KOPT-K1 (cell line): ENCODE measurements around the gene IRF1.
"Not testable (repeated sequence)": the region's sequence is repeated elsewhere in the genome, so short reads cannot be mapped to it uniquely, and the experiment has no call there.

Experiments
- H3K27ac ChIP-seq: fragments of 200-600 bp; sonication (generic); 2 replicates; pipeline ENCODE4 v1.5.1; 2016; ENCODE audit warnings: antibody characterized with exemption, mild to moderate bottlenecking, low read depth, low read length; ENCODE audit not compliant: poor library complexity, severe bottlenecking
- H3K36me3 ChIP-seq: fragments of 200-600 bp; sonication (generic); 2 replicates; pipeline ENCODE4 v1.5.1; 2017; ENCODE audit warnings: antibody characterized with exemption, mild to moderate bottlenecking, low read length, moderate library complexity; ENCODE audit not compliant: insufficient read depth
- H3K9me3 ChIP-seq: fragments of 200-600 bp; sonication (generic); 2 replicates; pipeline ENCODE4 v1.5.1; 2017; ENCODE audit warnings: antibody characterized with exemption, low read length, mild to moderate bottlenecking; ENCODE audit not compliant: insufficient read depth, poor library complexity, severe bottlenecking

The IRF1 gene

GRCh38 chr5:132438917-132439316 lies 51.7 kb downstream of the IRF1 start:
- H3K36me3 ChIP-seq: peaks cover 47% of the 10 kb centered on the region
- no peaks in the 10 kb centered on the region for H3K9me3 ChIP-seq
- H3K27ac ChIP-seq: peak overlapping the region; percentile 90

GRCh38 chr5:132438267-132438645 lies 52.3 kb downstream of the IRF1 start:
- peaks cover 54% of the 10 kb centered on the region for H3K36me3 ChIP-seq
- H3K9me3 ChIP-seq: not testable (repeated sequence)
- peak overlapping the region; percentile 90 for H3K27ac ChIP-seq

GRCh38 chr5:132437604-132438266 lies 52.8 kb downstream of the IRF1 start:
- H3K27ac ChIP-seq: peak overlapping the region; percentile 90
- H3K9me3 ChIP-seq: no peaks in the 10 kb centered on the region
- H3K36me3 ChIP-seq: peaks cover 59% of the 10 kb centered on the region

- peak overlapping the region; percentile 90 for H3K27ac ChIP-seq
- no peaks in the 10 kb centered on the region for H3K9me3 ChIP-seq
- peaks cover 67% of the 10 kb centered on the region for H3K36me3 ChIP-seq
Measured at GRCh38 chr5:132436936-132437335, 53.6 kb downstream of the IRF1 start.

GRCh38 chr5:132435886-132436285 lies 54.7 kb downstream of the IRF1 start:
- peak overlapping the region; percentile 90 for H3K27ac ChIP-seq
- H3K36me3 ChIP-seq: peaks cover 71% of the 10 kb centered on the region
- H3K9me3 ChIP-seq: no peaks in the 10 kb centered on the region

- no peaks in the 10 kb centered on the region for H3K9me3 ChIP-seq
- peak overlapping the region; percentile 90 for H3K27ac ChIP-seq
- H3K36me3 ChIP-seq: peaks cover 71% of the 10 kb centered on the region
Measured at GRCh38 chr5:132435447-132435846, 55.1 kb downstream of the IRF1 start.

GRCh38 chr5:132434416-132435286 lies 55.9 kb downstream of the IRF1 start:
- H3K36me3 ChIP-seq: peaks cover 75% of the 10 kb centered on the region
- peak overlapping the region; percentile 90 for H3K27ac ChIP-seq
- H3K9me3 ChIP-seq: no peaks in the 10 kb centered on the region

GRCh38 chr5:132433141-132433540 lies 57.4 kb downstream of the IRF1 start:
- peak overlapping the region; percentile 98 for H3K27ac ChIP-seq
- peaks cover 80% of the 10 kb centered on the region for H3K36me3 ChIP-seq
- no peaks in the 10 kb centered on the region for H3K9me3 ChIP-seq

- H3K27ac ChIP-seq: peak overlapping the region; percentile 98
Measured at GRCh38 chr5:132431632-132432031, 58.9 kb downstream of the IRF1 start.

More at GRCh38 chr5:132431632-132432031, 58.9 kb downstream of the IRF1 start:
- Histone ChIP-seq H3K36me3 (peaks cover 86% of the 10 kb centered on the region), H3K9me3 (no peaks in the 10 kb centered on the region)
